HCT116 (cell line): ENCODE results near the gene NAALADL2.

Experiments
- EZH2phosphoT487 ChIP-seq: fragments of 200-600 bp; IDR thresholded peaks from 2 replicates; pipeline ENCODE4 v1.6.1; 2018; ENCODE audit warnings: antibody characterized with exemption, borderline replicate concordance
- POLR2A ChIP-seq: IDR thresholded peaks from 2 replicates; pipeline ENCODE4 v1.7.0; 2011; ENCODE audit warnings: borderline replicate concordance; ENCODE audit not compliant: insufficient read depth, insufficient read length; ENCODE audit errors: extremely low read depth
- TF ChIP-seq, protein P1 (sequence below), 3 experiments: fragments of 200-600 bp in 1 of 3; sonication (generic) in 1 of 3; IDR thresholded peaks in 2 of 3; conservative IDR thresholded peaks in 1 of 3; 2 replicates each; pipeline ENCODE4 v1.5.1; 2012 to 2017; ENCODE audit warnings: low read depth in 2 of 3, low read length in 2 of 3, antibody characterized with exemption in 1 of 3, borderline replicate concordance in 1 of 3, control low read depth in 1 of 3, mild to moderate bottlenecking in 1 of 3, mixed read lengths in 1 of 3, mixed run types in 1 of 3, moderate library complexity in 1 of 3; ENCODE audit not compliant: insufficient read depth in 1 of 3

DNA sequence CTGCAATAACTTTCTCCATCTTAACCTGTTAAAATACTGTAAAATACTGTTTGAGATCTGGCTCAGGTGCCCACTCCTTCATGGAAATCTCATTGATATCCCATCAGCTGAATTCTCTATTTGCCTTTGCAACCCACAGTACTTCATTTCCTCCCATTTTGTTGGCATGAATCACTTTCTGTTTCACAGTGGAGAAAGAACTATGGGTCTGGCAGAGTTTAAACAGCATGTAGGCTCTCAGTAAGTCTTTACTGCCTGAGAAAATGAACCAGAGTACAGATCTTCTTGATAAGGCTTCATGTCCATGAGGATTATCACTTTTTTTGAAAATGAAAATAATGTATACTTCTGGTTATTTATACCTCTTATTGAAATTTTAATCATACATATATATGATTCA lies 245.9 kb downstream of the NAALADL2 start:
- TF ChIP-seq, protein P1, sequence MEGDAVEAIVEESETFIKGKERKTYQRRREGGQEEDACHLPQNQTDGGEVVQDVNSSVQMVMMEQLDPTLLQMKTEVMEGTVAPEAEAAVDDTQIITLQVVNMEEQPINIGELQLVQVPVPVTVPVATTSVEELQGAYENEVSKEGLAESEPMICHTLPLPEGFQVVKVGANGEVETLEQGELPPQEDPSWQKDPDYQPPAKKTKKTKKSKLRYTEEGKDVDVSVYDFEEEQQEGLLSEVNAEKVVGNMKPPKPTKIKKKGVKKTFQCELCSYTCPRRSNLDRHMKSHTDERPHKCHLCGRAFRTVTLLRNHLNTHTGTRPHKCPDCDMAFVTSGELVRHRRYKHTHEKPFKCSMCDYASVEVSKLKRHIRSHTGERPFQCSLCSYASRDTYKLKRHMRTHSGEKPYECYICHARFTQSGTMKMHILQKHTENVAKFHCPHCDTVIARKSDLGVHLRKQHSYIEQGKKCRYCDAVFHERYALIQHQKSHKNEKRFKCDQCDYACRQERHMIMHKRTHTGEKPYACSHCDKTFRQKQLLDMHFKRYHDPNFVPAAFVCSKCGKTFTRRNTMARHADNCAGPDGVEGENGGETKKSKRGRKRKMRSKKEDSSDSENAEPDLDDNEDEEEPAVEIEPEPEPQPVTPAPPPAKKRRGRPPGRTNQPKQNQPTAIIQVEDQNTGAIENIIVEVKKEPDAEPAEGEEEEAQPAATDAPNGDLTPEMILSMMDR (IDR thresholded peaks at IDR 0.05 in 2 of 3, conservative IDR thresholded peaks at IDR 0.05 in 1 of 3; ENCODE audit: borderline replicate concordance in 1 of 3, insufficient read depth in 1 of 3, low read depth in 2 of 3, low read length in 2 of 3) = no peak
- no peak for TF ChIP-seq POLR2A
- TF ChIP-seq EZH2phosphoT487 = no peak
